Keratinocyte (primary cell): ENCODE measurements around the gene FTO. TPM values are rescaled to one million over a fixed set of nuclear protein-coding genes. Genes with fewer than 3 reads are reported as not detected.

Experiments
- DNase-seq: peaks from one replicate; pipeline ENCODE4 v3.0.0-alpha.2; 2011; ENCODE audit warnings: low read depth, missing footprints, low spot score
- FAIRE-seq: peaks from 2 replicates; lab custom pipeline; 2011; peaks lifted over from hg19 to GRCh38; lab: Jason Lieb, UNC
- H2AFZ ChIP-seq: 2 replicates; pipeline ENCODE4 v1.6.0; 2012; ENCODE audit warnings: low read length, control low read depth, inconsistent platforms; ENCODE audit not compliant: control insufficient read depth
- H3K27ac ChIP-seq: 2 replicates; pipeline ENCODE4 v1.5.1; 2011; ENCODE audit warnings: low read length; ENCODE audit not compliant: control insufficient read depth, insufficient read depth
- H3K27me3 ChIP-seq: 3 replicates; pipeline ENCODE4 v1.6.0; 2011; ENCODE audit warnings: low read length; ENCODE audit not compliant: control insufficient read depth, insufficient read depth; ENCODE audit errors: extremely low read depth
- H3K36me3 ChIP-seq, 2 experiments: 2 replicates in 1 of 2; 3 replicates in 1 of 2; pipeline ENCODE4 v1.5.1; 2011; ENCODE audit warnings: low read length in 2 of 2, mild to moderate bottlenecking in 1 of 2; ENCODE audit not compliant: control insufficient read depth in 2 of 2, insufficient read depth in 2 of 2; ENCODE audit errors: extremely low read depth in 1 of 2
- H3K4me1 ChIP-seq: 3 replicates; pipeline ENCODE4 v1.5.1; 2011; ENCODE audit warnings: low read length; ENCODE audit not compliant: control insufficient read depth, insufficient read depth; ENCODE audit errors: extremely low read depth
- H3K4me2 ChIP-seq: 3 replicates; pipeline ENCODE4 v1.6.0; 2011; ENCODE audit warnings: low read depth, low read length; ENCODE audit not compliant: control insufficient read depth, insufficient read depth; ENCODE audit errors: extremely low read depth
- H3K4me3 ChIP-seq, 3 experiments: fragments of 200-600 bp in 1 of 3; sonication (generic) in 1 of 3; 2 replicates in 2 of 3; 3 replicates in 1 of 3; pipeline ENCODE4 v1.5.1; 2011 to 2016; ENCODE audit warnings: low read length in 3 of 3, mild to moderate bottlenecking in 3 of 3, control low read depth in 2 of 3, inconsistent platforms in 1 of 3, low read depth in 1 of 3, mixed read lengths in 1 of 3, mixed run types in 1 of 3, moderate library complexity in 1 of 3; ENCODE audit not compliant: control insufficient read depth in 2 of 3, insufficient read depth in 2 of 3; ENCODE audit errors: extremely low read depth in 1 of 3
- H3K79me2 ChIP-seq: 2 replicates; pipeline ENCODE4 v1.6.0; 2012; ENCODE audit warnings: low read length; ENCODE audit not compliant: control insufficient read depth, insufficient read depth
- H3K9ac ChIP-seq: 3 replicates; pipeline ENCODE4 v1.6.0; 2011; ENCODE audit warnings: low read length; ENCODE audit not compliant: control insufficient read depth, insufficient read depth; ENCODE audit errors: extremely low read depth
- H3K9me1 ChIP-seq: 3 replicates; pipeline ENCODE4 v1.6.0; 2011; ENCODE audit warnings: low read length; ENCODE audit not compliant: control insufficient read depth, insufficient read depth; ENCODE audit errors: extremely low read depth
- H3K9me3 ChIP-seq: 2 replicates; pipeline ENCODE4 v1.5.1; 2012; ENCODE audit warnings: low read depth, low read length; ENCODE audit not compliant: control insufficient read depth
- H4K20me1 ChIP-seq: 3 replicates; pipeline ENCODE4 v1.6.0; 2011; ENCODE audit warnings: low read length; ENCODE audit not compliant: control insufficient read depth, insufficient read depth; ENCODE audit errors: extremely low read depth
- CTCF ChIP-seq, 3 experiments: IDR thresholded peaks in 1 of 3; conservative IDR thresholded peaks in 1 of 3; optimal IDR thresholded peaks in 1 of 3; 2 replicates in 2 of 3; 3 replicates in 1 of 3; pipeline versions ENCODE3 to v1.5.1; 2011; ENCODE audit warnings: low read length in 3 of 3, mild to moderate bottlenecking in 3 of 3, moderate library complexity in 2 of 3, control low read depth in 1 of 3, inconsistent platforms in 1 of 3; ENCODE audit not compliant: insufficient read depth in 2 of 3; ENCODE audit errors: extremely low read depth in 1 of 3
- EZH2 ChIP-seq: IDR thresholded peaks from one replicate; pipeline ENCODE4 v1.6.1; 2012; ENCODE audit warnings: inconsistent platforms, mild to moderate bottlenecking, low read length, moderate library complexity
- dilution Hi-C: fragments of 300-500 bp; cut with MboI; formaldehyde crosslinking; loops from one replicate; pipeline ENCODE4 v1.7.0; 2020; ENCODE audit warnings: low sequenced_read_pairs; ENCODE audit not compliant: extremely low pct_ligation_motif_present
- polyA plus RNA-seq, 5 experiments: library from polyadenylated mRNA; depleted of rRNA in 3 of 5; stranded (reverse) in 3 of 5; stranded (forward) in 1 of 5; unstranded in 1 of 5; fragments of >200 nt; gene quantifications; 1 replicate in 1 of 5; 2 replicates in 3 of 5; 3 replicates in 1 of 5; pipeline versions ENCODE4 v1.2.1 to v1.2.3, GENCODE V29; 2011 to 2012; ENCODE audit warnings: missing spikeins in 2 of 5, low read depth in 1 of 5, low replicate concordance in 1 of 5

Gene FTO
- polyA plus RNA-seq, 1 donor (not counting 4 experiments of a cell fraction or from before 2014, with no cell fraction given), result 56.4 TPM

GRCh38 chr16:53770641-53771040, 66.7 kb downstream of the FTO start:
- Histone ChIP-seq H2AFZ (no peak overlapping the region), H3K9me3 (no peaks in the 10 kb centered on the region), H3K27me3 (no peaks in the 10 kb centered on the region), H3K4me3 (no peak overlapping the region), H4K20me1 (no peaks in the 10 kb centered on the region), H3K79me2 (peaks cover 32% of the 10 kb centered on the region), H3K36me3 (no peaks in the 10 kb centered on the region), H3K27ac (no peak overlapping the region), H3K4me2 (no peak overlapping the region), H3K4me1 (peaks cover 45% of the 10 kb centered on the region), H3K9me1 (no peaks in the 10 kb centered on the region), H3K9ac (no peak overlapping the region)
- TF ChIP-seq EZH2 (no peak), CTCF (optimal IDR thresholded peaks at IDR 0.05 in 1 of 3, IDR thresholded peaks at IDR 0.05 in 1 of 3, conservative IDR thresholded peaks at IDR 0.05 in 1 of 3; ENCODE audit: extremely low read depth in 1 of 3, insufficient read depth in 2 of 3, low read length in 3 of 3) (no peak)
- dilution Hi-C loops, result no loop called here
- FAIRE-seq, result no peak
- no peak for DNase-seq

- TF ChIP-seq CTCF (optimal IDR thresholded peaks at IDR 0.05 in 1 of 3, IDR thresholded peaks at IDR 0.05 in 1 of 3, conservative IDR thresholded peaks at IDR 0.05 in 1 of 3; ENCODE audit: extremely low read depth in 1 of 3, insufficient read depth in 2 of 3, low read length in 3 of 3) (no peak), EZH2 (no peak)
- Histone ChIP-seq H3K79me2 (peaks cover 29% of the 10 kb centered on the region), H3K4me2 (no peak overlapping the region), H3K4me1 (peaks cover 50% of the 10 kb centered on the region), H3K9me3 (no peaks in the 10 kb centered on the region), H3K4me3 (no peak overlapping the region), H4K20me1 (no peaks in the 10 kb centered on the region), H3K27ac (no peak overlapping the region), H3K9ac (no peak overlapping the region), H3K36me3 (no peaks in the 10 kb centered on the region), H3K9me1 (no peaks in the 10 kb centered on the region), H3K27me3 (no peaks in the 10 kb centered on the region), H2AFZ (no peak overlapping the region)
- FAIRE-seq (no peak), DNase-seq (no peak)
- dilution Hi-C loops, result no loop called here
Measured at GRCh38 chr16:53771655-53772497, 67.9 kb downstream of the FTO start.
